Adrenal gland (tissue), 5 donors: ENCODE data around the gene STARD13.

Source experiments
- CTCF ChIP-seq, 6 experiments: fragments of 450-650 bp in 4 of 6; fragments of 200-600 bp in 2 of 6; sonication (generic) in 1 of 6; IDR thresholded peaks; 1 replicate in 5 of 6; 2 replicates in 1 of 6; pipeline versions ENCODE4 v1.5.1 to v1.8.0; 2016 to 2021; ENCODE audit warnings: antibody characterized with exemption in 6 of 6, mild to moderate bottlenecking in 2 of 6, moderate library complexity in 1 of 6
- POLR2A ChIP-seq, 2 donors: fragments of 450-650 bp; IDR thresholded peaks; one replicate each; pipeline ENCODE4 v1.6.1; 2017; ENCODE audit warnings: antibody characterized with exemption in 2 of 2, mild to moderate bottlenecking in 2 of 2, moderate library complexity in 1 of 2
- donor health status: DM: no; HTN: no; CAD: no.

GRCh38 chr13:33178209-33178840, 107.2 kb downstream of the STARD13 start:
- TF ChIP-seq CTCF (IDR thresholded peaks at IDR 0.05) (no peak), POLR2A (IDR thresholded peaks at IDR 0.05) (no peak)
